Stimulated activated CD8-positive, alpha-beta memory T cell treated with anti-CD3 and anti-CD28 coated beads, Interleukin-2, amount 100 ng/mL, for 1 hour (primary cell): ENCODE data around the gene EGFLAM.

Experiments
- DNase-seq, 2 donors: peaks; one replicate each; pipeline ENCODE4 v3.0.0-alpha.2; 2020; ENCODE audit warnings: low read depth in 2 of 2

The EGFLAM gene

DNA sequence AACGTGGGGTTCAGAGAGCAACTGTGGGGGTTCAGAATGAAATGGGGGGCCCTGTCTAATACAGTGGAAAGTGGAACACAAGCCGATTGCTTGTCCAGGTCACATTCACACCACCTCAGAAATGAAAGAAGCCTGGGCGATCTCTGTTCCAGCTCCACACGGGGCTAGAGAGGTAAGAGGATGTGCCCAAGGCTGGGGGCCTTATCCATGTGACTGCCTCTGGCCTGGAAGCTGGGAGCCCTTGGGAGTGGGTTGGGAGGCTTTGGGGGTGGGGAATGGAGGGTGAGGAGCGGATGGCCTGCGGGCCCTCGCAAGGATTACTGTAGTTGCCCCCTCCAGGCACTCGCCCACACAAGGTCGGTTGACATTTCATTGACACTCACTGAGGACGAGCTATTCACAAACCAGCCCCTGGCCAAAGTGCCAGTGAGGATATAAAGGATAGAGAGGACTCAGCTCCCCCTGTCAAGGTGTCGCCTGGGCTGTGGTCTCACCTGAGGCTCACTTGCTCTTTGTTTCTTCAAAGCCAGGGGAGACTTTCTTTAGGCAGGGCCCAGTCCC is 211.4 kb downstream of the EGFLAM start:
- no peak for DNase-seq

DNA sequence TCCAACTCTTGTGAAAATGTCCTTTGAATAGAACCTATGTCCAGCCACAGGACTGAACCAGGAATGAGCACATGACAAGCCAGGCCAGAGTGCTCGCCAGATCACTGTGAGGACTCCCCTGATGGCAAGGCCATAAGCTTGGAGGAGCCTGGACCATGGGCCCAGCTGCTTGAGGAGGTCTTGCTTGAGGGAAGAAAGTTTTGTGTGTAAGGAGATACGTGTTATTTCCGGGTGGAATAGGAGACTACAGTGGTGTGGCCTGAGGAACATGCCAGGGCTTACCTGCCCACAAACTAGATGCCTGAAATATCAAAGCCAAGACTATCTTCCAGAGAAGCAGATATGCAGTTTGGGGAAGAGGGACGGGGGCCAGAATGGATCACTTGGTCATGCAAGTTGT is 213.3 kb downstream of the EGFLAM start:
- no peak for DNase-seq

DNA sequence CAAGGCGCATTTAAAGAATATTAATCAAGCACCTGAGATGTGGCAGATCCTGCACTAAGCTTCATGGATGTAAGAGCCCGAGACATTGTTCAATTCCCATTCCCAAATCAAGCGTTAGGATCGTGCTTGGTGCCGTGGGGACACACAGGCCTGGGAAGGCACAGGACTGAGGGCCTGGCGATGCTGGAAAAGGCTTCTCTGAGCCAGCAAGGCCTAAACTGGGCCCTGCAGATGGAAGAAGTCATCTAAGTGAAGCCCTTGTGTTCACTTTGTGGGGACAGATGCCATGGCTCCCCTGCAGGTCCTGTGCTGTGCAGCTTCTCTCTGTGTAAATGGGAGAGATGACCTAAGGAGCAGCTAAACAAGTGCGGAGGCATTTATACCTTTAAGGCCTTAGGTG is 214.2 kb downstream of the EGFLAM start:
- no peak for DNase-seq

DNA sequence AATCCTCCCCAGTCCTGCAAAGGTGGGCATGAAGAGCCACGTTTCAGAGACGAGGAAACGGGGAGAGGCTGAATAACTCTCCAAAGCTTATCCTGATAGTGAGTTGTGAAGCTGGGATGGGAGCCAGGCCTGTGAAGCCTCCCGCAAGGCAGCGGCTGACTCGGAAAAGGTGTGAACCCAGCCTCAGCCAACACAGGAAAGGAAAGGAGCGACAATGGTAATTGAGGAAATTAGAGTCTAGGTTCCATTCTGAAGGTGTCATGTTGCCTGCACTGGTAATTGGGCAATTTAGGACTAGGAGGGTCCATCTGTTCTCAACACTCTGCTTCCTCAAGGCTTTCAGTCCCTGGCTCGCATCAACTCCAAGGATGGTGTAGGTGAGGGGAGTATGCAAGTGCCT is 214.6 kb downstream of the EGFLAM start:
- no peak for DNase-seq

DNA sequence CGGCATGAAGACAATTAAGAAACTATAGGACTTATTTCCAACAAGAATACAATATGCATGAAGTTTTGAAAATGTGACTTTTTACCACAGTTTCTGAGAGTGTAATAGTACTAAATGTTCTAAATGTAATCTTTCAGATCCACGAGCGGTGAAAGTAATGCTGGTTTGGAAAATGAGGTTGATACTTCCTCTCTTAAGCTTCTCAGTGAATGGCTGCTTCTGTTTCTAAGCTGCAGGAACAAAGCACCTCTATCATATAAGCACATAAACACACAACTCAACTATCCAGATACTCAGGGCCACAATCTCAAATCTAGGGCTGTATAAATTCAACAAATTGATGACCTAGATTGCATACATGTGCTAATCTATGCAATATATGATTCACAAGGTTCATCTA is 219.8 kb downstream of the EGFLAM start:
- DNase-seq: no peak

DNA sequence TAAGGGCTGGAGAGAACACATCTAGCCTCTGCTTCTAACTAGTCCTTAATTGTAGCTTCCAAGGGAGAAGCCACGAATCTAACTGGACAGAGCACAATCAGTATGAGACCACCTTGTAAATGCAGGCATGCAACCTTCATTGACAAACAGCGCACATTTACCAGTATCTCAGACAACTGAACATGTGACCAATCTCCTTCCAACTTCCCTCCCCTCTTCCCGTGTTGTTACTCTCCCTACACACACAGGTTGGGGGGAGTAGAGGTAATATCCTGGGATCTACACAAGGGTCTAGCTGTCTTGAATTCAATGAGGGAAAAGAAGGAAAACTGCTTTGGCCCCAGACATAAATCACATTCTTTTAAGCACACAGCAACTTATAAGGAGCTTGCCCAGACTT is 220.5 kb downstream of the EGFLAM start:
- DNase-seq: no peak

DNA sequence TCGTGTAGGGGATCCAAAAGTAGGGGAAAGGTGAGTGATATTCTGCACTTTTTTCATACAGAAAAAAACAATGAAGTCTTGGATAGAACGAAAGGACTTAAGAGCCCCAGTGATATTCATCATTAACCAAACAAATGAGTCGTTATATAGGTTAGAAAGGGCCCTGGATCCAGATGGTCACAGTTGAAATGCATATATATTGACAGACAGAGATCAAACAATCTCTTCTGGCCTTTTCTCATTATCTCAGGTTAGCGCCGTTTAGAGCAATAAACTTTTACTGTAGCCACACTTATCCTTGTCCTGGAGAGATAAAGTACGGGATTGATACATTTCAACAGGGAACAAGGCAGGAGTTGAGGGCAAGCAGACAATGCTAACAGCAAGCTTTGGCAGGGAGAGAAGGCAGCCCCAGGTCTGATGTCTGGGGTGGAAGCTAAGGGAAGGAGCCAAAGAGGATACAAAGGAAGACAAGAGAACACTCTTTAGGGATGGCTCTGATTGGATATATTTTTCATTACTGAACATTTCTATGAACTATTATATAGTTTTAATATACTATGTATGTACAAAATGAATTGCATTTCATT is 221.1 kb downstream of the EGFLAM start:
- DNase-seq: no peak

DNA sequence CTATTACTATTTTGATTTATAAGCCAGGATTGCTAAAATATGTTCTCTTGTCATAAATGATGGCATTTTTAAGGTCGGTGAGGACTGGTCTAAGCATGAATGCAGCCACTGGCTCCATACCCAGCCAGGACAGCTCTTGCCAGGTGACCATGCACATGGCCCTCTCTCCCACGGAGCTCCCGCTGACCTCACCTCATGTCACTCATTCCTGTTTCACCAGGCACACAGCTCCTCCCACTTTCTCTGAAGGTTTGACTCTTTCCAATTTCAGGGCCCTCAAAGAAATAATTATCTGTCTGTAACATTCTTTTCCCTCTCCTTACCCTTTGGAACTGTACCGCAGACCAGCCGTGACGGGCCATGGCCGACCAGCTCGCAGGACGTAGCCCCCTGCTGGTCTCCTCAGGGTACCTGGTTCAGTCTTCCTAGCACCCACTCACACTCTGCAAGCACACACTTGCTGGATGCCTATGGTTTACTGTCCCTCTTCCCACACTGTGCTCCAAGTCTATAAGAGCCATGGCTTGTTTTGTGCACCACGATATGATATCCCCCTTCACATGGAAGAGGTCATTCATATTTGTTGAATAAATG is 225.5 kb downstream of the EGFLAM start:
- DNase-seq: no peak

DNA sequence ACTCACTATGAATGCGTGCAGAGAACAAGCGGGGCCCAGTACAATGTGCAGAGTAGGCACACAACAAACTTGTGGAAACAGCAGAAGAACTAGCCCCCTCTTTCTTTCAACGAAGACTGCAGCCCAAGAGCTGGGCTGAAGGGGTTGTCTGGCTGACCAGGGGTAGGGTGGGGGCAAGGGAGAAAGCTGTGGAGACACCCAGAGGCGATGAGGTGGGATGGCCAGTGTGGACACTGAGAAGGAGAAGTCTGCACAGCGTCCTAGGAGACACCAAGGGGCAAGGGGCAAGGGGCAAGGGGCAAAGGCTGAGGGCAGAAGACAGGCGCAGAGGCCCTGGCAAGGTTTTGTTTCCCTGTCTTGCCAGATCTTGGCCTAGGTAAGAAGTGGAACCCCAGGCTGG is 235.8 kb downstream of the EGFLAM start:
- DNase-seq: no peak

DNA sequence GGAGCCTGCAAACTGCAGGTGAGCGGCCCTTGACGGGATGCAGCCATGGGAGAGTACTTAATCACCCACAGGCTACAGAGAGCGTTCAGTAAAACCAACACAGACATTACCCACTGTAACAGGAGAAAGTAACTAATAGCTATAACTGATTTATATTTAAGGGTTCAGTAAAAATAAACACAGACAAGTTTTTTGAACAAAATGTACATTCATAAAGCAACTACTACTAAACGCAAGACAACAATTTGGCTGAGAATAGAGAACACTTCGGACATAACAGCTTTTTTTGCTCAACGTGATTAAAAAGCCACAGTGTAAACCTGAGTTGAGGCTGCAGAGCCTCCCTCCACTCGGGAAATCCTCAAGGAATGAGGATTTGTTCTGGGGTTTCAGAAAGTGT is 236.4 kb downstream of the EGFLAM start:
- no peak for DNase-seq

DNA sequence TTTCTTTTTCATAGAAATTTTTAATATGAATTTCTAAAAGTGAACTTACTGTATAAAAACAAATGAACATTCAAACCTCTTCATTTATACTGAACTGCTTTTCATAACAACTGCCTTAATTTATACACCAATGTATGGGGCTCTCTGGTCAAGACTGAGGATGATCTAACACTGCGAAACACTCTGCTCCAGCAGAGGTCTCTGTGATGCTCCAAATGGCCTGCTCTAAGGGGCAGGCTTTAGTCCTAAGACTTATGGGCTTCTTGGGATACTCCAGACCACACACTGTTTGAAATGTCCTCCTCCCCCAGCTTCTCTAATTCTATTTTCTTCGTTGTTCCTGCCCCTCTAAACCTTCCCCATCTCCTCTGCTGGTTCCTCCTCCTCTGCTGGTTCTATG is 239.6 kb downstream of the EGFLAM start:
- DNase-seq: no peak

DNA sequence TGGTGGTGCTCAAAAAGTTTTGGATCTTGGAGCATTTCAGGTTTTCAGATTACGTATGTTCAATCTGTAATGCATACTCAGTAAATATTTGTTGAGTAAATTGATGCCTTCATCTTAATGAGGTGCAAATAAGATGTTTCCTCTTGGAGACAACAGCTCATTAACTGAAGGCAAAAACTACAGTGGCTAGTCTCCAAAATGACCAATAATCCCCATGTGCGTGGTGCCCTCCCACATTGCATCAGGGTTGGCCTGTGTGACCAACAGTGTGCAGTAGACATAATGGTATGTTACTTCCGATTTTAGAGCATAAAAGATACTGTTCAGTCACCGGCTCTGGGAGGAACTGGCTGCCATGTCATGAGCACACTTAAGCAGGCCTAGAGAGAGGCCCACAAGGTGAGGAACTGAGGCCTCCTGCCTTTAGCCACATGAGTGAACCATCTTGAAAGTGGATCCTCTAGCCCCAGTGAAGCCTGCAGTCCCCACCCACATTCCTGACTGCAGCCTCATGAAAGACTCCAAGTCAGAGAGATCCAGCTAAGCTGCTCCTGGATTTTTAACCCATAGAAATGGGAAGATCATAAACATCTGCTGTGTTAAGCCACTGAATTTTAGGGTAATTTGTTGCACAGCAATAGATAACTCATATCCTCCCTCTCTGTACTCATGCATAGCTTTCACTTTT is 242.4 kb downstream of the EGFLAM start:
- no peak for DNase-seq

DNA sequence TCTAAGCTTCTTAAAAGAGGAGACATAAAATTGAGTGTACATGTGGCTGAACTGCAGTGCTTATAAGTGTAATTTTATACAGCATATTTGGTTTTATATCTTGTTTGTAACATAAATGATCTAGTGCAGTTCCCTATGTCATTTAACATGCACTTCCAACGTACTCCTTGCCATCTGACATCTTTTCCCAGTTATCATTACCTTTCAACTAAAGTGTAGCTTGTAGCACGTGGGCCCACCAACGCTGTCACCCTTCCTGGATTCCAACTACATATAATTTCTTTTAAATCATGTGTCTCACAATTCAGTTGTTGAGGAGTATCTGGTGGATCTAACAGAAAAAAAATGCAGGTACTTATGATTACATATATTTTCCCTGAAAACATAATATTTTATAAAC is 247.9 kb downstream of the EGFLAM start:
- DNase-seq: no peak

DNA sequence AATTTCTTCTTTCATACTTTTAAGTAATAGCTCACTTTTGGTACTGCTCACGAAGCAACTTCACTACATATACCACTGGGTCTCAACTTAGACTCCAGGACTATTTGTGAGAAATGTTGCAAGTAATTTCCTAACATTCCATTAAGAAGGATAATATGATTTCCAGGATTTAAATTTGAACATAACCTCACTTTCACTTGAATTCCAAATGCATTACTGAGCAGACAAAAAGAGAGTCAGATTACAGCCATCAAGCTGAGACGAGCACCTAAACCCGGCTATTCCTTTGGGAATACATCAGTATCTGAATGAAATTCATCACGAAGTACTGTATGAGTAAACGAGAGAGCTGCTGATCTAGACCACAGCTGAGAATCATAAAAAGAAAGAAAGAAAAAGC is 250.8 kb downstream of the EGFLAM start:
- no peak for DNase-seq
